WI38 (cell line): Measurements from ENCODE around the gene ASCL1.

Experiments
- H3K4me3 ChIP-seq: 2 replicates; pipeline ENCODE4 v1.5.1; 2011; ENCODE audit warnings: low read depth, mild to moderate bottlenecking, control low read depth, low read length
- TF ChIP-seq, protein P1 (sequence below): IDR thresholded peaks from 2 replicates; pipeline ENCODE4 v1.5.1; 2012; ENCODE audit warnings: low read depth, mild to moderate bottlenecking, control low read depth, low read length

ASCL1 gene

DNA sequence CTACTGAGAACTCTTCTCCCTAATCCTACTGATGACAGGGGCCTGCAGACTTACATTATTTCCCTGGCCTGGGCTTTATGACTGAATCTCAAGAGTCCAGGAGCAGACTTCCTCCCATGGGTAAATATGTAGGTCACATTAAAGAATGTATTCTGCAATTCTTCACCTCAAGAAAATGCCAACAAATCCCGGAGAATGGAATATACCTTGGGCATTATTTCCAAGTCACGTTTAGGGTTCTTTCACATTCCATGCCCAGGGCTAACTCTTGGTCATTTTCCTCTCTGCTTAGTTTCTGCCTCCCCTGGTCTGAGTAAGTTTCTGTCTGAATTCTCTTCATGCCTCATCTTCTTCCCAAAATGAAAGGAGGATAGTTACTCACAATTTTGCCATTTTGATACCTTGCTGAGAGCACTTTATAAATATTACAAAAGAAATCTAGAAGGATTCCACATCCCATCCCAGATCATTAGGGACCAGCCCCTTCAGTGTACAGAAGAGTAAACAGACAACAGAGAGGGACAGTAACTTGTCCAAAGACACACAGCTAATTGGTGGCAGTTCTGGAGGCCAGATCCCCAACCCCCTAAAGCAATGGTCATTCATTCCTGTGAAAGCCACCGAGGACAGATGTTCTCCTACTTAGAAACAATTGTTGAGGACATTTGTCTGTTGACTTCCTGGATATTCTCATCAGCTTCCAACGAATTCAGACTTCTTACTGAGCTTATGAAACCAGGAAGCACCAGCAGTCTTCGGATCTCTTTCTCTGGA lies 41.0 kb upstream of the ASCL1 start:
- no peak overlapping the region for H3K4me3 ChIP-seq
- TF ChIP-seq, protein P1, sequence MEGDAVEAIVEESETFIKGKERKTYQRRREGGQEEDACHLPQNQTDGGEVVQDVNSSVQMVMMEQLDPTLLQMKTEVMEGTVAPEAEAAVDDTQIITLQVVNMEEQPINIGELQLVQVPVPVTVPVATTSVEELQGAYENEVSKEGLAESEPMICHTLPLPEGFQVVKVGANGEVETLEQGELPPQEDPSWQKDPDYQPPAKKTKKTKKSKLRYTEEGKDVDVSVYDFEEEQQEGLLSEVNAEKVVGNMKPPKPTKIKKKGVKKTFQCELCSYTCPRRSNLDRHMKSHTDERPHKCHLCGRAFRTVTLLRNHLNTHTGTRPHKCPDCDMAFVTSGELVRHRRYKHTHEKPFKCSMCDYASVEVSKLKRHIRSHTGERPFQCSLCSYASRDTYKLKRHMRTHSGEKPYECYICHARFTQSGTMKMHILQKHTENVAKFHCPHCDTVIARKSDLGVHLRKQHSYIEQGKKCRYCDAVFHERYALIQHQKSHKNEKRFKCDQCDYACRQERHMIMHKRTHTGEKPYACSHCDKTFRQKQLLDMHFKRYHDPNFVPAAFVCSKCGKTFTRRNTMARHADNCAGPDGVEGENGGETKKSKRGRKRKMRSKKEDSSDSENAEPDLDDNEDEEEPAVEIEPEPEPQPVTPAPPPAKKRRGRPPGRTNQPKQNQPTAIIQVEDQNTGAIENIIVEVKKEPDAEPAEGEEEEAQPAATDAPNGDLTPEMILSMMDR, result no peak

- TF ChIP-seq, protein P1, result no peak
- H3K4me3 ChIP-seq, result no peak within 1 kb of the TSS
Observed at GRCh38 chr12:102917026-102917787, 40.3 kb upstream of the ASCL1 start, which contains the start of gene PAH. Gene PAH (minus strand): TSS chr12:102917244. CDS start chr12:102917130, 114 bp downstream.

GRCh38 chr12:102918840-102919239 lies 38.6 kb upstream of the ASCL1 start:
- TF ChIP-seq, protein P1, result no peak
- no peak overlapping the region for H3K4me3 ChIP-seq

DNA sequence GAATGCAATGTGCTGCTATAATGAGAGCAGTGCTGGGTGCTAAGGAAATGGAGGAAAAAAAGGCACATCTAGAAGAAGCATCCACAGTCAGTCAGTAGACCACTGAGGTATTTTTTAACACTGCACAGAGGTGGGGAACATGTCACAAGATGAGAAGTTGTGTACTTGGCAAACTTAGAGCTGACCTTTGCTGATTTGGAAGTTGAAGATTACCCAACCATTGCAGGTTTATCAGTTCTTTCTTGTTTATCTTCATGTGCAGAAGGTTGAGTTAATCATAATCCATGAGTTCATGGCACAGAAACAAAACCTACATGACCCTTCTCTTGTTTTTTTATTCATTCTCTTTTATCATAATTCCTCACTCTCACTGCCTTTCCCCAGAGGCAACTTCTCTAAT lies 37.2 kb upstream of the ASCL1 start:
- TF ChIP-seq, protein P1, result no peak

DNA sequence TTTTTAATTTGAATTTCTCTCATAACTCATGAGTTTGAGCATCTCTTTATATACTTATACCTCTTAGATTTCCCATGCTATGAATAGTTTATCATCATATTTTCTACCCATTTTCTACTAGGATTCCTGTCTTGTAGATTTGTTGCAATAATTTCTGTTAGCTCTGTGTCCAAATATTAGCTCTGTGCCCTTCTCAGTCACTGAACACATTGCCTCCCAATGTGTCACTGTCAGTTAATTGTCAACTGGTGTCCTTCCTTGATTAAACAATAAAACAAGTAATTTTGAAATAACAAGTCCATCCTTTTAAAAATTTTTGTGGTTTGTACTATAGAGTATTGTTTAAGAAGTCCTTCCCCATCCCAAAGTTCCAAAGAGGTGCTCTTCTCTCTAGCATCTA lies 36.2 kb upstream of the ASCL1 start:
- TF ChIP-seq, protein P1, result no peak
- H3K4me3 ChIP-seq, result no peak overlapping the region

More for the DNA sequence above, 37.2 kb upstream of the ASCL1 start:
- no peak overlapping the region for H3K4me3 ChIP-seq

DNA sequence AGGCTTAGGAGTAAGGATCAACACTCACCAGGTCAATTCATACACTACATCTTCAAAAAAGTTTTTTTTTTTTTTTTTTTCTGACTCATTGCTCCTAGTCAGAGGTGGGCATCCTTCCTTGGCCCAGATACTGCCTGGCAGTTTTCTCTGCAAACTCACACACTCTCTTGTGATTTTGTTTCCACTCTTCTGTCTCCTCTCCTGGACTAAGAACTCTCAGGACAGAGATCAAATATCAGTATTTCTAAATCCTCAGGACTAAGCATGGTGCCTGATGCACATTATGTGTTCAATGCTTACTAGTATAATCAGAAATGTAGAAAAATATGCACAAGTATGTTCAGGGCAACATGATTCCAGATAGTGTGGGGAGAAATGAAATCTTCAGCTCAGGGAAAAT lies 30.3 kb upstream of the ASCL1 start:
- no peak overlapping the region for H3K4me3 ChIP-seq
- TF ChIP-seq, protein P1, result no peak

DNA sequence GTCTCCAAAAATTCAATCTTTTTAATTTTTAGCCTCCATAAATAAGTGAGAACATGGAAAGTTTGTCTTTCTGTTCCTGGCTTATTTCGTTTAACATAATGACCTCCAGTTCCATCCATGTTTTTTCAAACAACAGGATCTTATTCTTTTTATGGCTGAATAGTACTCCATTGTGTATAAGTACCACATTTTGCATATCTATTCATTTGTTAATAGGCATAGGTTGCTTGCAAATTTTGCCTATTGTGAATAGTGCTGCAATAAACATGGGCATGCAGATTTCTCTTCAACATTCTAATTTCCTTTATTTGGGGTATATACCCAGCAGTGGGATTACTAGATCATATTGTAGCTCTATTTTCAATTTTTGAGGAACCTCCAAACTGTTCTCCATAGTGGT lies 24.3 kb upstream of the ASCL1 start:
- TF ChIP-seq, protein P1, result no peak
- H3K4me3 ChIP-seq, result no peak overlapping the region
